HG03280 (cell line): ENCODE results near the gene SLC45A2.
A peak's percentile ranks its signal among the peaks of the same experiment; 100 is the strongest.
"Not testable (repeated sequence)": the region's sequence is repeated elsewhere in the genome, so short reads cannot be mapped to it uniquely, and the experiment has no call there.

Source experiments
- ATAC-seq: cut with Tn5 transposase; IDR thresholded peaks from one replicate; pipeline ENCODE4 v1.9.1; 2021; ENCODE audit warnings: mild to moderate bottlenecking, moderate library complexity; ENCODE audit not compliant: unreplicated experiment

The SLC45A2 gene

GRCh38 chr5:33984671-33985124, at the start of gene SLC45A2:
SLC45A2 (minus strand) TSS chr5:33984693; CDS start chr5:33984583, 110 bp downstream.
- ATAC-seq: no peak

- no peak for ATAC-seq
Measured at GRCh38 chr5:34031966-34032365, 47.5 kb upstream of the SLC45A2 start.

- no peak for ATAC-seq
Measured at GRCh38 chr5:34031117-34031516, 46.6 kb upstream of the SLC45A2 start.

GRCh38 chr5:34030585-34030984, 46.1 kb upstream of the SLC45A2 start:
- not testable (repeated sequence) for ATAC-seq

GRCh38 chr5:34030048-34030447, 45.6 kb upstream of the SLC45A2 start:
- ATAC-seq: no peak

- no peak for ATAC-seq
Measured at GRCh38 chr5:34028349-34028748, 43.9 kb upstream of the SLC45A2 start.

- no peak for ATAC-seq
Measured at GRCh38 chr5:34026089-34026761, 41.7 kb upstream of the SLC45A2 start.

GRCh38 chr5:34022121-34022705, 37.7 kb upstream of the SLC45A2 start:
- peak; percentile 66 for ATAC-seq

GRCh38 chr5:34021334-34021733, 36.8 kb upstream of the SLC45A2 start:
- no peak for ATAC-seq

GRCh38 chr5:34020726-34021125, 36.2 kb upstream of the SLC45A2 start:
- no peak for ATAC-seq

GRCh38 chr5:34017254-34017653, 32.8 kb upstream of the SLC45A2 start:
- ATAC-seq: no peak

- no peak for ATAC-seq
Measured at GRCh38 chr5:34016750-34017149, 32.3 kb upstream of the SLC45A2 start.

GRCh38 chr5:34016222-34016621, 31.7 kb upstream of the SLC45A2 start:
- ATAC-seq: no peak

GRCh38 chr5:34015120-34015822, 30.8 kb upstream of the SLC45A2 start:
- no peak for ATAC-seq

GRCh38 chr5:34014626-34015025, 30.1 kb upstream of the SLC45A2 start:
- no peak for ATAC-seq

GRCh38 chr5:34013547-34013946, 29.1 kb upstream of the SLC45A2 start:
- ATAC-seq: no peak

GRCh38 chr5:34012791-34013190, 28.3 kb upstream of the SLC45A2 start:
- ATAC-seq: no peak

GRCh38 chr5:34011536-34011935, 27.0 kb upstream of the SLC45A2 start:
- no peak for ATAC-seq

GRCh38 chr5:34010146-34010545, 25.7 kb upstream of the SLC45A2 start:
- not testable (repeated sequence) for ATAC-seq

GRCh38 chr5:34009610-34010009, 25.1 kb upstream of the SLC45A2 start:
- ATAC-seq: no peak

GRCh38 chr5:34008802-34009201, 24.3 kb upstream of the SLC45A2 start:
- ATAC-seq: no peak
